RWPE2 (cell line): ENCODE results near the gene BCORL1.

Source experiments
- ATAC-seq: fragments of 200-7000 bp; cut with Tn5 transposase; 3 replicates; pipeline ENCODE4 v1.9.1; 2021; ENCODE audit warnings: low read depth
- DNase-seq: peaks from one replicate; pipeline ENCODE4 v3.0.0-alpha.2; 2020; ENCODE audit warnings: low spot score
- H3K27ac ChIP-seq: fragments of 450-650 bp; 2 replicates; pipeline ENCODE4 v1.5.1; 2017; ENCODE audit warnings: mild to moderate bottlenecking; ENCODE audit not compliant: poor library complexity, severe bottlenecking
- H3K27me3 ChIP-seq: fragments of 250-450 bp; sonication (Bioruptor Pico); 2 replicates; pipeline ENCODE4 v1.5.1; 2021; ENCODE audit warnings: mild to moderate bottlenecking, moderate library complexity; ENCODE audit not compliant: insufficient read depth, poor library complexity, severe bottlenecking
- H3K36me3 ChIP-seq: fragments of 250-450 bp; sonication (Bioruptor Pico); 2 replicates; pipeline ENCODE4 v1.5.1; 2020; ENCODE audit warnings: low read depth, mild to moderate bottlenecking, moderate library complexity
- H3K4me1 ChIP-seq: fragments of 250-450 bp; sonication (Bioruptor Pico); 2 replicates; pipeline ENCODE4 v1.5.1; 2021; ENCODE audit warnings: mild to moderate bottlenecking, moderate library complexity; ENCODE audit not compliant: insufficient read depth, poor library complexity, severe bottlenecking
- H3K4me3 ChIP-seq: fragments of 250-450 bp; sonication (Bioruptor Pico); 2 replicates; pipeline ENCODE4 v1.5.1; 2021; ENCODE audit warnings: mild to moderate bottlenecking, moderate library complexity; ENCODE audit not compliant: severe bottlenecking
- H3K9me3 ChIP-seq: fragments of 250-450 bp; sonication (Bioruptor Pico); 2 replicates; pipeline ENCODE4 v1.5.1; 2021; ENCODE audit warnings: mild to moderate bottlenecking, moderate library complexity; ENCODE audit not compliant: severe bottlenecking
- CTCF ChIP-seq: fragments of 450-650 bp; IDR thresholded peaks from one replicate; pipeline ENCODE4 v1.5.1; 2017; ENCODE audit warnings: mild to moderate bottlenecking, moderate library complexity; ENCODE audit not compliant: poor library complexity, severe bottlenecking

Gene BCORL1

GRCh38 chrX:130082244-130083106 lies 100.0 kb downstream of the BCORL1 start:
- Histone ChIP-seq H3K4me3 (no peak overlapping the region), H3K27ac (no peak overlapping the region), H3K4me1 (no peaks in the 10 kb centered on the region), H3K9me3 (no peaks in the 10 kb centered on the region), H3K27me3 (no peaks in the 10 kb centered on the region), H3K36me3 (0 out of 2 replicates have a peak, but pooled peaks cover 5% of the 10 kb centered on the region)
- DNase-seq (no peak), ATAC-seq (no peak; the same call in 2 of the 3 replicates)
- no peak for TF ChIP-seq CTCF

- H3K27me3 ChIP-seq: no peaks in the 10 kb centered on the region
- no peaks in the 10 kb centered on the region for H3K4me1 ChIP-seq
- H3K4me3 ChIP-seq: no peak overlapping the region
- no peak overlapping the region for H3K27ac ChIP-seq
- no peaks in the 10 kb centered on the region for H3K9me3 ChIP-seq
- ATAC-seq: no peak
- DNase-seq: no peak
- 0 out of 2 replicates have a peak, but pooled peaks cover 5% of the 10 kb centered on the region for H3K36me3 ChIP-seq
- TF ChIP-seq CTCF: no peak
Measured at GRCh38 chrX:130083107-130083490, 100.7 kb downstream of the BCORL1 start.

GRCh38 chrX:130083656-130084382 lies 101.4 kb downstream of the BCORL1 start:
- Histone ChIP-seq H3K27ac (no peak overlapping the region), H3K4me3 (no peak overlapping the region), H3K9me3 (no peaks in the 10 kb centered on the region), H3K4me1 (no peaks in the 10 kb centered on the region), H3K36me3 (0 out of 2 replicates have a peak, but pooled peaks cover 5% of the 10 kb centered on the region), H3K27me3 (no peaks in the 10 kb centered on the region)
- TF ChIP-seq CTCF: no peak
- DNase-seq (no peak), ATAC-seq (no peak)

GRCh38 chrX:130084631-130085237 lies 102.3 kb downstream of the BCORL1 start:
- 0 out of 2 replicates have a peak, but pooled peaks cover under 1% of the 10 kb centered on the region for H3K36me3 ChIP-seq
- H3K4me3 ChIP-seq: no peak overlapping the region
- H3K27me3 ChIP-seq: no peaks in the 10 kb centered on the region
- TF ChIP-seq CTCF: no peak
- H3K9me3 ChIP-seq: no peaks in the 10 kb centered on the region
- no peaks in the 10 kb centered on the region for H3K4me1 ChIP-seq
- no peak overlapping the region for H3K27ac ChIP-seq
- DNase-seq (no peak), ATAC-seq (no peak)
